A549 (cell line): Measurements from ENCODE around the gene ZNF532.

Source experiments
- CEBPB ChIP-seq, 2 experiments: fragments of >200 bp in 1 of 2; sonication (Bioruptor Twin) in 1 of 2; formaldehyde crosslinking in 1 of 2; IDR thresholded peaks; 2 replicates each; pipeline ENCODE4 v1.6.1; 2012 to 2016
- EHF ChIP-seq: fragments of 250-450 bp; sonication (Bioruptor Pico); IDR thresholded peaks from 2 replicates; pipeline ENCODE4 v1.5.0; 2020; ENCODE audit warnings: mild to moderate bottlenecking
- TF ChIP-seq, protein P1 (sequence below): fragments of 450-650 bp; IDR thresholded peaks from 2 replicates; pipeline ENCODE4 v1.6.1; 2014; ENCODE audit warnings: antibody characterized with exemption
- TF ChIP-seq, protein P2 (sequence below): fragments of >200 bp; sonication (Bioruptor Twin); formaldehyde crosslinking; IDR thresholded peaks from 3 replicates; pipeline ENCODE4 v1.5.1; 2016

DNA sequence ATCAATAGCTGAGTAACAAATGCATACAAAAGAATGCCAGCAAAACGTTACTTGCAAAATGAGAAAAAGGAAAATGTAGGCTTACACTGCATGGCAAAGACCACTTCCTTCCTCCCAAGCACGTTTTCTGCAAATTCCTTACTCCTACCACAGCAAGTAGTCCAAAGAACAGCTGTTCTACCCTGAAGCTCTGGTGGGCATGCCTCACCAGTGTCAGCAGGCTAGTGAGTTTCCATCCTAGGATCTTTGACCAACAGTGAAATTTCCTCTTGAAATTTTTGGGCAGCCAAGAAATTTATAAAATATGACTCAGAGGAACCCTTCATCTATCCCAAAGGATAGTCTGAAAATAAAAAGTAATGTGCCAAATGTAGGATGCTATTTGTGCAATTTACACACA lies 123.9 kb downstream of the ZNF532 start:
- TF ChIP-seq CEBPB (IDR thresholded peaks at IDR 0.05) (no peak), EHF (no peak)
- TF ChIP-seq, protein P1, sequence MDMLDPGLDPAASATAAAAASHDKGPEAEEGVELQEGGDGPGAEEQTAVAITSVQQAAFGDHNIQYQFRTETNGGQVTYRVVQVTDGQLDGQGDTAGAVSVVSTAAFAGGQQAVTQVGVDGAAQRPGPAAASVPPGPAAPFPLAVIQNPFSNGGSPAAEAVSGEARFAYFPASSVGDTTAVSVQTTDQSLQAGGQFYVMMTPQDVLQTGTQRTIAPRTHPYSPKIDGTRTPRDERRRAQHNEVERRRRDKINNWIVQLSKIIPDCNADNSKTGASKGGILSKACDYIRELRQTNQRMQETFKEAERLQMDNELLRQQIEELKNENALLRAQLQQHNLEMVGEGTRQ = no peak
- TF ChIP-seq, protein P2, sequence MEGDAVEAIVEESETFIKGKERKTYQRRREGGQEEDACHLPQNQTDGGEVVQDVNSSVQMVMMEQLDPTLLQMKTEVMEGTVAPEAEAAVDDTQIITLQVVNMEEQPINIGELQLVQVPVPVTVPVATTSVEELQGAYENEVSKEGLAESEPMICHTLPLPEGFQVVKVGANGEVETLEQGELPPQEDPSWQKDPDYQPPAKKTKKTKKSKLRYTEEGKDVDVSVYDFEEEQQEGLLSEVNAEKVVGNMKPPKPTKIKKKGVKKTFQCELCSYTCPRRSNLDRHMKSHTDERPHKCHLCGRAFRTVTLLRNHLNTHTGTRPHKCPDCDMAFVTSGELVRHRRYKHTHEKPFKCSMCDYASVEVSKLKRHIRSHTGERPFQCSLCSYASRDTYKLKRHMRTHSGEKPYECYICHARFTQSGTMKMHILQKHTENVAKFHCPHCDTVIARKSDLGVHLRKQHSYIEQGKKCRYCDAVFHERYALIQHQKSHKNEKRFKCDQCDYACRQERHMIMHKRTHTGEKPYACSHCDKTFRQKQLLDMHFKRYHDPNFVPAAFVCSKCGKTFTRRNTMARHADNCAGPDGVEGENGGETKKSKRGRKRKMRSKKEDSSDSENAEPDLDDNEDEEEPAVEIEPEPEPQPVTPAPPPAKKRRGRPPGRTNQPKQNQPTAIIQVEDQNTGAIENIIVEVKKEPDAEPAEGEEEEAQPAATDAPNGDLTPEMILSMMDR = no peak
